Right atrium auricular region (tissue), 2 donors: Measurements from ENCODE around the gene MRPS18A. TPM values are rescaled to one million over a fixed set of nuclear protein-coding genes. Genes with fewer than 3 reads are reported as not detected.

Source experiments
- DNase-seq: peaks from one replicate; pipeline ENCODE4 v3.0.0-alpha.2; 2019; ENCODE audit warnings: low spot score
- H3K27ac ChIP-seq, 2 donors: fragments of 200-600 bp; sonication (generic); 1 replicate in 1 of 2; 2 replicates in 1 of 2; pipeline ENCODE4 v1.5.1; 2016 to 2019
- H3K27me3 ChIP-seq, 2 donors: fragments of 200-600 bp; sonication (generic); one replicate each; pipeline versions ENCODE4 v1.5.1 to v1.6.0; 2017 to 2019
- H3K36me3 ChIP-seq: fragments of 200-600 bp; sonication (generic); one replicate; pipeline ENCODE4 v1.5.1; 2016
- H3K4me1 ChIP-seq, 2 donors: fragments of 200-600 bp; sonication (generic); one replicate each; pipeline versions ENCODE4 v1.5.1 to v1.6.0; 2017 to 2019
- H3K4me3 ChIP-seq, 2 donors: fragments of 200-600 bp; sonication (generic); 1 replicate in 1 of 2; 2 replicates in 1 of 2; pipeline ENCODE4 v1.5.1; 2017 to 2019; ENCODE audit warnings: mild to moderate bottlenecking in 1 of 2, moderate library complexity in 1 of 2
- H3K9me3 ChIP-seq, 2 donors: fragments of 200-600 bp; sonication (generic); one replicate each; pipeline ENCODE4 v1.5.1; 2019
- total RNA-seq, 2 donors: library from RNA; depleted of rRNA; stranded (reverse); fragments of >200 nt; gene quantifications; one replicate each; pipeline ENCODE4 v1.1.0, GENCODE V29; 2016
- TF ChIP-seq, protein P1 (sequence below), 2 donors: fragments of 200-600 bp; sonication (generic); IDR thresholded peaks; one replicate each; pipeline ENCODE4 v1.5.1; 2019; ENCODE audit warnings: antibody characterized with exemption in 2 of 2

MRPS18A gene
- total RNA-seq, 2 donors from 2014 or later = 40.4 to 42.7 TPM

DNA sequence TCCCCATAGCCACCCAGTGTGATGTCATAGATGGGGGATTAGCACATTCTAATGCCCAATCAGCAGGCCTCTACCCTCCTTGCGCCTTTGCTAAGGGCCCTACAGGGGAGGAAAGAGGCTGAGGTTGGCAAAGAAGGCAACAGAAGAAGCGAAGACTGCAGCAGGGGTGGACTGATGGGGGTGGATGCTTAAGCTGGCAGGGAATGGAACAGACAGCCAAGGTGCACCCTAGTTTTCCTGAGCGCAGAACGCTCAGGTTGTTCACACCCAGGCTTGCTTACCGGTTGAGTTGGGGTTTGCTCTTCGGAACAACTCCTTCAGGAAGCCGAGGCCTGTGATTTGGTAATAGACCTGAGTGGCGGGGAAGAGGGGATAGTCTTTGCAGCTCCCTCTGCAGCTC is 12.7 kb downstream of the MRPS18A start:
- Histone ChIP-seq H3K4me3 (no peak overlapping the region), H3K27ac (no peak overlapping the region), H3K27me3 (no peaks in the 10 kb centered on the region), H3K36me3 (peaks cover 79% of the 10 kb centered on the region), H3K4me1 (peaks cover 0 to 18% of the 10 kb centered on the region in 2 donors), H3K9me3 (no peaks in the 10 kb centered on the region)
- no peak for DNase-seq
- TF ChIP-seq, protein P1, sequence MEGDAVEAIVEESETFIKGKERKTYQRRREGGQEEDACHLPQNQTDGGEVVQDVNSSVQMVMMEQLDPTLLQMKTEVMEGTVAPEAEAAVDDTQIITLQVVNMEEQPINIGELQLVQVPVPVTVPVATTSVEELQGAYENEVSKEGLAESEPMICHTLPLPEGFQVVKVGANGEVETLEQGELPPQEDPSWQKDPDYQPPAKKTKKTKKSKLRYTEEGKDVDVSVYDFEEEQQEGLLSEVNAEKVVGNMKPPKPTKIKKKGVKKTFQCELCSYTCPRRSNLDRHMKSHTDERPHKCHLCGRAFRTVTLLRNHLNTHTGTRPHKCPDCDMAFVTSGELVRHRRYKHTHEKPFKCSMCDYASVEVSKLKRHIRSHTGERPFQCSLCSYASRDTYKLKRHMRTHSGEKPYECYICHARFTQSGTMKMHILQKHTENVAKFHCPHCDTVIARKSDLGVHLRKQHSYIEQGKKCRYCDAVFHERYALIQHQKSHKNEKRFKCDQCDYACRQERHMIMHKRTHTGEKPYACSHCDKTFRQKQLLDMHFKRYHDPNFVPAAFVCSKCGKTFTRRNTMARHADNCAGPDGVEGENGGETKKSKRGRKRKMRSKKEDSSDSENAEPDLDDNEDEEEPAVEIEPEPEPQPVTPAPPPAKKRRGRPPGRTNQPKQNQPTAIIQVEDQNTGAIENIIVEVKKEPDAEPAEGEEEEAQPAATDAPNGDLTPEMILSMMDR (IDR thresholded peaks at IDR 0.05) = no peak

DNA sequence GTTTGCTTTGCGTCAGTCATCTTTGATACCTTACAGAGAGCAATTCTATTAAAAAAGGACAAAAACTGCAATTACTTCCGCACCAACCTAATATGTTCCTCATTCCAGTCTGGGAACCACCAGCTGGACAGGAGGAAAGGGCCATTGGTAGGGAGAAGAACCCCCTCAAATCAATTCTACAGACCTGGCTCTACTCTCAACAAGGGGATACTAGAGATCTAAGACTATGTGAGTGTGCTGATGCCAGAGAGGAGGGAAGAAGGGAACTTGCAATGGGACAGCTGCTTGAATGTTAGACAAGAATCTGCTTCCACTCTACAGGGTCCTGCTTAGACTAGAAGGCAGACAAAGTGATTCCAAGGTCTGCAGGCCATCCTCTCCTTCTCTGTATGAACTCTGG is 13.3 kb downstream of the MRPS18A start:
- Histone ChIP-seq H3K27ac (no peak overlapping the region), H3K27me3 (no peaks in the 10 kb centered on the region), H3K9me3 (no peaks in the 10 kb centered on the region), H3K4me1 (peaks cover 0 to 25% of the 10 kb centered on the region in 2 donors), H3K4me3 (no peak overlapping the region), H3K36me3 (peaks cover 79% of the 10 kb centered on the region)
- no peak for DNase-seq
- TF ChIP-seq, protein P1 (IDR thresholded peaks at IDR 0.05) = no peak

DNA sequence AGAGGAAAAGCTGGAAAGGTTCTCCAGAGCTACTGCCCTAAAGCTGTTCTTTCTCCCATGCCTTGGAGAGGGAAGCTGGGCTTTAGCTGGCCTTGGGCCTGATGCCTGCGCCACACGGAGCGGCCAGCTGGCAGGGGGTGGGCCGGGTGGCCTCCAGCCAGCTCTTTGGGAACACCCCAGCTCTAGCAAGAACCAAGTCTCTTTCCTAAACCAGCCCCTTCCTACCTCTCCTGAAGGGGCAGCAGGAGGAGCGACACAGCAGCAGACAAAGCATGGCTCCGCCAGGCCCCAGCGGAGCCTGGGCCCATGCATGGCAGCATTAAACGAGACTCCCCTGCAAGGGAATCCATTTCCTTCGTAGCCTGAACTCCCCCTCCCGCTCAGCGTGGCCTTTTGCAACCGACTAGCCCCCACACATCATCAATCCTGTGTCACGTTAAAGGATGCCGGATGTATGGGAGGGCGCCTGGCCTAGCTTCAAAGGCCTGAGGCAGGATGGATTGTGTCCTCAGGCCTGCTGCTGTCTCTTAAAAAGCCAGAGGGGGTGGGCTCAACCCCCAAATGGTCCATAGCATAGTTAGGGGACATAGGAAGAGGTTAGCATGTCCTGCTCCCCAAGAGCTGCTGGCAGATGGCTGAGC is 14.0 kb downstream of the MRPS18A start:
- Histone ChIP-seq H3K27ac (no peak overlapping the region), H3K9me3 (no peaks in the 10 kb centered on the region), H3K27me3 (no peaks in the 10 kb centered on the region), H3K36me3 (peaks cover 75% of the 10 kb centered on the region), H3K4me3 (no peak overlapping the region), H3K4me1 (peaks cover 0 to 32% of the 10 kb centered on the region in 2 donors)
- DNase-seq = no peak
- TF ChIP-seq, protein P1 (IDR thresholded peaks at IDR 0.05) = no peak

DNA sequence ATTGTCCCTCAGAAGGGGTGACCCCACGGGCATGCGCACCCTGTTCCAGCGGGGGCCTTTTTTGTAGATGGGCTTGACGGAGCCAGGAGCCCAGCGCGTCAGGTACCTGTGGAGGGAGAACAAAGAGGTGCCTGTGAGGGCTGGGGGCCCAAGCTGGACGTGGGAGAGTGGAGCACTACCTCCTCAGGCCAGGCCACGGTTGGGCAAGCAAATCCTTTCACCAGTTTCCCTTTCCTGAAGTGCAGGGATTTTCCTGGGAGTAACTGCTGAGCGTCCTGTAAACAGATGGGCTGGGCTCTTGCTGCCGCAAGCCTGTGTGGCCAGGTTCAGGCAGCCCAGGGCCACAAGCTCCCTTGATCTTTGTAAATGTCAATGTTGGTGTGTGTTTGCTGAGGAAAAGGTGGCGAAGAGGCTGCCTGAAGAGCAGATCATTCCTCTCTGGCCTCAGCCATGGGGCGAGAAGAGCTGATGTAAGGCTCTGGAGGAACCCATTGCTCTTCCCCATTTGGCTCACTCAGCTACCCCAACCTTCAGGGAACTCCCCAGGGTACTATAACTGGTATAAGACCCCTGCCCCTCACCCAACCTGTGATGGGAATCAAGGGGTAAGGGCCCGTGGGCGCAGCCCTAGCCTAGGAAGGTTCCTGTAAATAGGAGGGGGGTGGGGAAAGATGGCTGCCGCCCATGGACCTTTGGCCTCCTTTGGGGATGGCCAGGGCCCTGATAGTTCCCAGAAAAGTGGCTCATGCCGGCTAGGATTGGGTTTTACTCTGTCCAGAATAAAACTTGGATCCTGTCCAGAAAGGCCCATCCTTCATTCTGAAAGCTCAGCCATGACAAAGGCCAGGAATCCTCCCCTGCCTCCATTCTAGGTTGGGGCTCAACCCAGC is 15.5 kb downstream of the MRPS18A start:
- H3K4me1 ChIP-seq = peaks cover 0 to 47% of the 10 kb centered on the region in 2 donors
- H3K27ac ChIP-seq = no peak overlapping the region
- peaks cover 60% of the 10 kb centered on the region for H3K36me3 ChIP-seq

DNA sequence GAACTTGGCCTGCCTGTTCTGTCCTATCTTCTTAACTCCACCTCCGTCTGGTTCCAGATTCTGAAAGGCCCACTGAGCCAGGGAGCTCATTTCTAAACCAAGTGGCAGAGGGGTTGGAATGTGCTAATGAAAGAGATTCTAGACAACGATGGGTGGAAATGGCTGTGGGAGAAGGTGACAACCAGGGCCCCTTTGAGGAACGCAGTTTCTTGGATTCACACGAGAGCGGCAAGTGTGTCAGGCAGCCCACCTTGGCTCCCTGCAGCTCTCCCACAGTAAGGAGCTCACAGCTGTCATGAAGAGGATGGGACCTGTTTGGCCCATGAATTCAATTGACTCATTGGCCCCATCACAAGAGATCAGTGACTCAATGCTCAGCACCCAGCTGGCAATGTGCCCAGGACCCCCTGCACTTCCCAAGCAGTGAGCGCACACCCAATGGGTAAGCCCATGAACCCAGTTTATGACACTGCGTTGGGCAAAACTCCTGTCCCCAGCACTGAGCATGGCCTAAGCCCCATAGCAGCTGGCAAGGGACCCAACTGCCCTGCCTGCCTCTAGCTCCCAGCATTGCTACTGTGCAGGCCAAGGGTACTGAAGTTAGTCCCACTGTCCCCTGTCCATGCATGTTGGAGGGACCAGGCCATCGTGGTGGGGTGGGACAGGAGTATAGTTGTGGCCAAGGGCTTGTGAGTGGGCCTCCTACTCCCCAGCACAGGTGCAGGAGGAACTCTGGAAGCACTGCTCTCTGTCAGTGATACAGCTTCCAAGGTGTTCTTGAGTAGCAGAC is 16.4 kb downstream of the MRPS18A start:
- H3K4me3 ChIP-seq = no peak overlapping the region
- peak overlapping the region in 1 of 2 donors; percentile 46 for H3K27ac ChIP-seq
- H3K27me3 ChIP-seq = no peaks in the 10 kb centered on the region
- H3K36me3 ChIP-seq = peaks cover 51% of the 10 kb centered on the region
- H3K9me3 ChIP-seq = no peaks in the 10 kb centered on the region
- DNase-seq = no peak
- TF ChIP-seq, protein P1 (IDR thresholded peaks at IDR 0.05) = no peak
- peaks cover 0 to 48% of the 10 kb centered on the region in 2 donors for H3K4me1 ChIP-seq

More for the DNA sequence above, 15.5 kb downstream of the MRPS18A start:
- Histone ChIP-seq H3K27me3 (no peaks in the 10 kb centered on the region), H3K9me3 (no peaks in the 10 kb centered on the region), H3K4me3 (no peak overlapping the region)
- no peak for DNase-seq
- TF ChIP-seq, protein P1 (IDR thresholded peaks at IDR 0.05) = no peak
